IMR-90 (cell line): Measurements from ENCODE around the gene CDKL4.

ENCODE experiments used
- CHD1 ChIP-seq: IDR thresholded peaks from 2 replicates; pipeline ENCODE4 v1.6.1; 2012; ENCODE audit warnings: low read depth, low read length, improper control_type of control experiment
- CTCF ChIP-seq: conservative IDR thresholded peaks from 2 replicates; pipeline ENCODE4 v1.5.1; 2012; ENCODE audit warnings: mild to moderate bottlenecking, low read depth, low read length, improper control_type of control experiment
- ELK1 ChIP-seq: fragments of 150-350 bp; IDR thresholded peaks from 2 replicates; pipeline ENCODE4 v1.6.1; 2016; ENCODE audit warnings: low read depth, mild to moderate bottlenecking, low read length, moderate library complexity, borderline replicate concordance
- POLR2A ChIP-seq: IDR thresholded peaks from 2 replicates; pipeline ENCODE4 v1.6.1; 2012; ENCODE audit warnings: mild to moderate bottlenecking, low read depth, low read length
- RAD21 ChIP-seq: IDR thresholded peaks from 2 replicates; pipeline ENCODE4 v1.6.1; 2012; ENCODE audit warnings: low read length, improper control_type of control experiment
- RCOR1 ChIP-seq: IDR thresholded peaks from 2 replicates; pipeline ENCODE4 v1.6.1; 2012; ENCODE audit warnings: mild to moderate bottlenecking, low read length, improper control_type of control experiment; ENCODE audit not compliant: insufficient replicate concordance
- RFX5 ChIP-seq: IDR thresholded peaks from 2 replicates; pipeline ENCODE4 v1.8.0; 2012; ENCODE audit warnings: low read depth, mild to moderate bottlenecking, low read length, moderate library complexity
- SMC3 ChIP-seq: fragments of 150-350 bp; IDR thresholded peaks from 2 replicates; pipeline ENCODE4 v1.6.1; 2016; ENCODE audit warnings: low read depth, mild to moderate bottlenecking, antibody characterized with exemption, low read length, moderate library complexity

- TF ChIP-seq SMC3 (no peak), RAD21 (no peak), CTCF (no peak), POLR2A (no peak), RCOR1 (no peak), CHD1 (no peak), ELK1 (no peak), RFX5 (no peak)
Observed at GRCh38 chr2:39283561-39283960, 39.8 kb upstream of the CDKL4 start.
